K562 (cell line): ENCODE data around the gene SLC9A2. TPM values are rescaled to one million over a fixed set of nuclear protein-coding genes. Genes with fewer than 3 reads are reported as not detected.

Source experiments
- NEUROD1 ChIP-seq: fragments of 150-350 bp; IDR thresholded peaks from 2 replicates; pipeline ENCODE4 v1.6.1; 2014; ENCODE audit warnings: borderline replicate concordance, low read length, low read depth; ENCODE audit not compliant: partially characterized antibody
- SNIP1 ChIP-seq: fragments of 450-650 bp; IDR thresholded peaks from 2 replicates; pipeline ENCODE4 v1.7.1; 2017; ENCODE audit warnings: low read depth, mild to moderate bottlenecking
- U2AF1 ChIP-seq: fragments of 200-400 bp; formaldehyde crosslinking; optimal IDR thresholded peaks from 2 replicates; pipeline ENCODE3; 2017; ENCODE audit warnings: mild to moderate bottlenecking, low read depth, low read length, moderate library complexity
- ZNF347 ChIP-seq: fragments of 450-650 bp; formaldehyde crosslinking; IDR thresholded peaks from 2 replicates; pipeline ENCODE4 v1.4.0; 2020; ENCODE audit warnings: low read depth, mild to moderate bottlenecking, moderate library complexity
- polyA plus RNA-seq, 8 experiments: library from polyadenylated mRNA; depleted of rRNA in 4 of 8; stranded (reverse) in 5 of 8; unstranded in 3 of 8; fragments of >200 nt; fragmentation: Nextera tagmentation in 2 of 8; fragmentation: Illumina TruSeq in 1 of 8; extraction: Ambion mirVana in 2 of 8; extraction: Trizol in 1 of 8; gene quantifications; 2 replicates each; pipeline versions ENCODE4 v1.2.1 to v1.2.3, GENCODE V29; 2011 to 2014; ENCODE audit warnings: inconsistent platforms in 1 of 8, missing spikeins in 1 of 8
- total RNA-seq, 7 experiments: library from RNA; depleted of rRNA in 6 of 7; stranded (reverse); fragments of >200 nt in 6 of 7; fragmentation: Illumina TruSeq in 2 of 7; extraction: Trizol in 2 of 7; gene quantifications; 2 replicates each; pipeline versions ENCODE4 v1.2.1 to v1.2.3, GENCODE V29; 2011 to 2021; ENCODE audit warnings: low replicate concordance in 1 of 7
- TF ChIP-seq, protein P1 (sequence below), 2 experiments: fragments of 450-650 bp; formaldehyde crosslinking in 1 of 2; IDR thresholded peaks; 2 replicates each; pipeline versions ENCODE4 v1.4.0 to v1.6.1; 2014 to 2020; ENCODE audit warnings: mild to moderate bottlenecking in 2 of 2, borderline replicate concordance in 1 of 2, low read depth in 1 of 2
- TF ChIP-seq, protein P2 (sequence below): fragments of 250-450 bp; sonication (Bioruptor Pico); IDR thresholded peaks from 2 replicates; pipeline ENCODE4 v1.8.0; 2022; ENCODE audit warnings: inconsistent platforms, mild to moderate bottlenecking, moderate library complexity, borderline replicate concordance
- TF ChIP-seq, protein P3 (sequence below): sonication (generic); formaldehyde crosslinking; IDR thresholded peaks from 2 replicates; pipeline ENCODE4 v1.8.0; 2022; ENCODE audit warnings: mild to moderate bottlenecking, missing genetic modification reagents
- TF ChIP-seq, protein P4 (sequence below), 3 experiments: IDR thresholded peaks in 2 of 3; conservative IDR thresholded peaks in 1 of 3; 2 replicates each; pipeline ENCODE4 v1.5.1; 2011 to 2012; ENCODE audit warnings: low read length in 3 of 3, mild to moderate bottlenecking in 3 of 3, control low read depth in 2 of 3, improper control_type of control experiment in 1 of 3, inconsistent platforms in 1 of 3, low read depth in 1 of 3, mixed read lengths in 1 of 3, moderate library complexity in 1 of 3; ENCODE audit not compliant: insufficient read depth in 2 of 3
- TF ChIP-seq, protein P5 (sequence below): fragments of 450-650 bp; formaldehyde crosslinking; IDR thresholded peaks from 2 replicates; pipeline ENCODE4 v1.4.0; 2020; ENCODE audit warnings: mild to moderate bottlenecking
- TF ChIP-seq, protein P6 (sequence below), 2 experiments: fragments of 200-800 bp in 1 of 2; sonication (Bioruptor generic) in 1 of 2; sonication (generic) in 1 of 2; formaldehyde crosslinking in 1 of 2; IDR thresholded peaks in 1 of 2; conservative IDR thresholded peaks in 1 of 2; 2 replicates each; pipeline versions ENCODE4 v1.5.0 to v1.6.1; 2016 to 2020; ENCODE audit warnings: missing compliant biosample characterization in 1 of 2, missing genetic modification characterization in 1 of 2, missing genetic modification reagents in 1 of 2

The SLC9A2 gene
- total and polyA plus RNA-seq, 9 of the 15 experiments (the other 6 are each of a cell fraction or from before 2014, with no cell fraction given): 0.45 to 3.3 (median 1.6) TPM

DNA sequence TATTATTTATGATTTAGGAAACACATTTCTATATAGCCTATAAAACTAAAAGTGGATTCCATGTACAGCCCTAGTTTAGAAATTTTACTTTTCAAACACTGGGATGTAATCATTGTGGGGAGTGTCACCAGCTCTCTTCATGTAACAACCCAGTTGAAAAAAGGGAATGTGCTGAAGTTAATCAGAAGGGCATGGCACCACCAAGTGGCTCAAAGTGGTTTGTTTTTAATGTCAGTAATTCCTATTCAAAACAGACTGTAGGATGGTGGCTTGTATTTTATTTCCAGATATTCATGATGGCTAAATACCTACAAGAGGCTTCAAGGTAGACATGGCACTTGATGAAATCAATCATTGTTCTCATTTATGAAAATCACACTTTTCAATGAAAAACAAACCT lies 84.4 kb downstream of the SLC9A2 start (continued):
- TF ChIP-seq SNIP1: no peak
- TF ChIP-seq, protein P1, sequence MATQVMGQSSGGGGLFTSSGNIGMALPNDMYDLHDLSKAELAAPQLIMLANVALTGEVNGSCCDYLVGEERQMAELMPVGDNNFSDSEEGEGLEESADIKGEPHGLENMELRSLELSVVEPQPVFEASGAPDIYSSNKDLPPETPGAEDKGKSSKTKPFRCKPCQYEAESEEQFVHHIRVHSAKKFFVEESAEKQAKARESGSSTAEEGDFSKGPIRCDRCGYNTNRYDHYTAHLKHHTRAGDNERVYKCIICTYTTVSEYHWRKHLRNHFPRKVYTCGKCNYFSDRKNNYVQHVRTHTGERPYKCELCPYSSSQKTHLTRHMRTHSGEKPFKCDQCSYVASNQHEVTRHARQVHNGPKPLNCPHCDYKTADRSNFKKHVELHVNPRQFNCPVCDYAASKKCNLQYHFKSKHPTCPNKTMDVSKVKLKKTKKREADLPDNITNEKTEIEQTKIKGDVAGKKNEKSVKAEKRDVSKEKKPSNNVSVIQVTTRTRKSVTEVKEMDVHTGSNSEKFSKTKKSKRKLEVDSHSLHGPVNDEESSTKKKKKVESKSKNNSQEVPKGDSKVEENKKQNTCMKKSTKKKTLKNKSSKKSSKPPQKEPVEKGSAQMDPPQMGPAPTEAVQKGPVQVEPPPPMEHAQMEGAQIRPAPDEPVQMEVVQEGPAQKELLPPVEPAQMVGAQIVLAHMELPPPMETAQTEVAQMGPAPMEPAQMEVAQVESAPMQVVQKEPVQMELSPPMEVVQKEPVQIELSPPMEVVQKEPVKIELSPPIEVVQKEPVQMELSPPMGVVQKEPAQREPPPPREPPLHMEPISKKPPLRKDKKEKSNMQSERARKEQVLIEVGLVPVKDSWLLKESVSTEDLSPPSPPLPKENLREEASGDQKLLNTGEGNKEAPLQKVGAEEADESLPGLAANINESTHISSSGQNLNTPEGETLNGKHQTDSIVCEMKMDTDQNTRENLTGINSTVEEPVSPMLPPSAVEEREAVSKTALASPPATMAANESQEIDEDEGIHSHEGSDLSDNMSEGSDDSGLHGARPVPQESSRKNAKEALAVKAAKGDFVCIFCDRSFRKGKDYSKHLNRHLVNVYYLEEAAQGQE (IDR thresholded peaks at IDR 0.05; ENCODE audit: borderline replicate concordance): peak; percentile 72; the same call in 1 of the 2 replicates
- TF ChIP-seq, protein P1 (CRISPR knock-in tag; IDR thresholded peaks at IDR 0.05; ENCODE audit: low read depth): no peak
- TF ChIP-seq, protein P2, sequence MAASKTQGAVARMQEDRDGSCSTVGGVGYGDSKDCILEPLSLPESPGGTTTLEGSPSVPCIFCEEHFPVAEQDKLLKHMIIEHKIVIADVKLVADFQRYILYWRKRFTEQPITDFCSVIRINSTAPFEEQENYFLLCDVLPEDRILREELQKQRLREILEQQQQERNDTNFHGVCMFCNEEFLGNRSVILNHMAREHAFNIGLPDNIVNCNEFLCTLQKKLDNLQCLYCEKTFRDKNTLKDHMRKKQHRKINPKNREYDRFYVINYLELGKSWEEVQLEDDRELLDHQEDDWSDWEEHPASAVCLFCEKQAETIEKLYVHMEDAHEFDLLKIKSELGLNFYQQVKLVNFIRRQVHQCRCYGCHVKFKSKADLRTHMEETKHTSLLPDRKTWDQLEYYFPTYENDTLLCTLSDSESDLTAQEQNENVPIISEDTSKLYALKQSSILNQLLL (CRISPR knock-in tag): no peak
- TF ChIP-seq NEUROD1: no peak
- TF ChIP-seq, protein P3, sequence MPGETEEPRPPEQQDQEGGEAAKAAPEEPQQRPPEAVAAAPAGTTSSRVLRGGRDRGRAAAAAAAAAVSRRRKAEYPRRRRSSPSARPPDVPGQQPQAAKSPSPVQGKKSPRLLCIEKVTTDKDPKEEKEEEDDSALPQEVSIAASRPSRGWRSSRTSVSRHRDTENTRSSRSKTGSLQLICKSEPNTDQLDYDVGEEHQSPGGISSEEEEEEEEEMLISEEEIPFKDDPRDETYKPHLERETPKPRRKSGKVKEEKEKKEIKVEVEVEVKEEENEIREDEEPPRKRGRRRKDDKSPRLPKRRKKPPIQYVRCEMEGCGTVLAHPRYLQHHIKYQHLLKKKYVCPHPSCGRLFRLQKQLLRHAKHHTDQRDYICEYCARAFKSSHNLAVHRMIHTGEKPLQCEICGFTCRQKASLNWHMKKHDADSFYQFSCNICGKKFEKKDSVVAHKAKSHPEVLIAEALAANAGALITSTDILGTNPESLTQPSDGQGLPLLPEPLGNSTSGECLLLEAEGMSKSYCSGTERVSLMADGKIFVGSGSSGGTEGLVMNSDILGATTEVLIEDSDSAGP: no peak
- TF ChIP-seq U2AF1: no peak
- no peak for TF ChIP-seq ZNF347 (CRISPR knock-in tag)
- TF ChIP-seq, protein P4, sequence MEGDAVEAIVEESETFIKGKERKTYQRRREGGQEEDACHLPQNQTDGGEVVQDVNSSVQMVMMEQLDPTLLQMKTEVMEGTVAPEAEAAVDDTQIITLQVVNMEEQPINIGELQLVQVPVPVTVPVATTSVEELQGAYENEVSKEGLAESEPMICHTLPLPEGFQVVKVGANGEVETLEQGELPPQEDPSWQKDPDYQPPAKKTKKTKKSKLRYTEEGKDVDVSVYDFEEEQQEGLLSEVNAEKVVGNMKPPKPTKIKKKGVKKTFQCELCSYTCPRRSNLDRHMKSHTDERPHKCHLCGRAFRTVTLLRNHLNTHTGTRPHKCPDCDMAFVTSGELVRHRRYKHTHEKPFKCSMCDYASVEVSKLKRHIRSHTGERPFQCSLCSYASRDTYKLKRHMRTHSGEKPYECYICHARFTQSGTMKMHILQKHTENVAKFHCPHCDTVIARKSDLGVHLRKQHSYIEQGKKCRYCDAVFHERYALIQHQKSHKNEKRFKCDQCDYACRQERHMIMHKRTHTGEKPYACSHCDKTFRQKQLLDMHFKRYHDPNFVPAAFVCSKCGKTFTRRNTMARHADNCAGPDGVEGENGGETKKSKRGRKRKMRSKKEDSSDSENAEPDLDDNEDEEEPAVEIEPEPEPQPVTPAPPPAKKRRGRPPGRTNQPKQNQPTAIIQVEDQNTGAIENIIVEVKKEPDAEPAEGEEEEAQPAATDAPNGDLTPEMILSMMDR (IDR thresholded peaks at IDR 0.05 in 2 of 3, conservative IDR thresholded peaks at IDR 0.05 in 1 of 3; ENCODE audit: insufficient read depth in 2 of 3, low read depth in 1 of 3, low read length in 3 of 3): peak; percentile 58 to 85 (median 66)
- TF ChIP-seq, protein P5, sequence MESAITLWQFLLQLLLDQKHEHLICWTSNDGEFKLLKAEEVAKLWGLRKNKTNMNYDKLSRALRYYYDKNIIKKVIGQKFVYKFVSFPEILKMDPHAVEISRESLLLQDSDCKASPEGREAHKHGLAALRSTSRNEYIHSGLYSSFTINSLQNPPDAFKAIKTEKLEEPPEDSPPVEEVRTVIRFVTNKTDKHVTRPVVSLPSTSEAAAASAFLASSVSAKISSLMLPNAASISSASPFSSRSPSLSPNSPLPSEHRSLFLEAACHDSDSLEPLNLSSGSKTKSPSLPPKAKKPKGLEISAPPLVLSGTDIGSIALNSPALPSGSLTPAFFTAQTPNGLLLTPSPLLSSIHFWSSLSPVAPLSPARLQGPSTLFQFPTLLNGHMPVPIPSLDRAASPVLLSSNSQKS: no peak
- TF ChIP-seq, protein P6, sequence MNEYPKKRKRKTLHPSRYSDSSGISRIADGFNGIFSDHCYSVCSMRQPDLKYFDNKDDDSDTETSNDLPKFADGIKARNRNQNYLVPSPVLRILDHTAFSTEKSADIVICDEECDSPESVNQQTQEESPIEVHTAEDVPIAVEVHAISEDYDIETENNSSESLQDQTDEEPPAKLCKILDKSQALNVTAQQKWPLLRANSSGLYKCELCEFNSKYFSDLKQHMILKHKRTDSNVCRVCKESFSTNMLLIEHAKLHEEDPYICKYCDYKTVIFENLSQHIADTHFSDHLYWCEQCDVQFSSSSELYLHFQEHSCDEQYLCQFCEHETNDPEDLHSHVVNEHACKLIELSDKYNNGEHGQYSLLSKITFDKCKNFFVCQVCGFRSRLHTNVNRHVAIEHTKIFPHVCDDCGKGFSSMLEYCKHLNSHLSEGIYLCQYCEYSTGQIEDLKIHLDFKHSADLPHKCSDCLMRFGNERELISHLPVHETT (CRISPR knock-in tag; conservative IDR thresholded peaks at IDR 0.05 in 1 of 2, IDR thresholded peaks at IDR 0.05 in 1 of 2): no peak
